ENCODE results near the gene ZDHHC4. TPM values are rescaled to one million over a fixed set of nuclear protein-coding genes. Genes with fewer than 3 reads are reported as not detected.

Gene ZDHHC4
- total and polyA plus RNA-seq, 9 of the 15 experiments (the other 6 are each of a cell fraction or from before 2014, with no cell fraction given): 33.4 to 106 (median 58.3) TPM

GRCh38 chr7:6563936-6564770 is 13.1 kb upstream of the ZDHHC4 start (continued):
- TF ChIP-seq, protein P1, sequence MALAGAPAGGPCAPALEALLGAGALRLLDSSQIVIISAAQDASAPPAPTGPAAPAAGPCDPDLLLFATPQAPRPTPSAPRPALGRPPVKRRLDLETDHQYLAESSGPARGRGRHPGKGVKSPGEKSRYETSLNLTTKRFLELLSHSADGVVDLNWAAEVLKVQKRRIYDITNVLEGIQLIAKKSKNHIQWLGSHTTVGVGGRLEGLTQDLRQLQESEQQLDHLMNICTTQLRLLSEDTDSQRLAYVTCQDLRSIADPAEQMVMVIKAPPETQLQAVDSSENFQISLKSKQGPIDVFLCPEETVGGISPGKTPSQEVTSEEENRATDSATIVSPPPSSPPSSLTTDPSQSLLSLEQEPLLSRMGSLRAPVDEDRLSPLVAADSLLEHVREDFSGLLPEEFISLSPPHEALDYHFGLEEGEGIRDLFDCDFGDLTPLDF (CRISPR knock-in tag; IDR thresholded peaks at IDR 0.05): no peak
- no peak for TF ChIP-seq ZNF707 (CRISPR knock-in tag; conservative IDR thresholded peaks at IDR 0.05)
- TF ChIP-seq, protein P2, sequence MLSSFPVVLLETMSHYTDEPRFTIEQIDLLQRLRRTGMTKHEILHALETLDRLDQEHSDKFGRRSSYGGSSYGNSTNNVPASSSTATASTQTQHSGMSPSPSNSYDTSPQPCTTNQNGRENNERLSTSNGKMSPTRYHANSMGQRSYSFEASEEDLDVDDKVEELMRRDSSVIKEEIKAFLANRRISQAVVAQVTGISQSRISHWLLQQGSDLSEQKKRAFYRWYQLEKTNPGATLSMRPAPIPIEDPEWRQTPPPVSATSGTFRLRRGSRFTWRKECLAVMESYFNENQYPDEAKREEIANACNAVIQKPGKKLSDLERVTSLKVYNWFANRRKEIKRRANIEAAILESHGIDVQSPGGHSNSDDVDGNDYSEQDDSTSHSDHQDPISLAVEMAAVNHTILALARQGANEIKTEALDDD (IDR thresholded peaks at IDR 0.05): no peak
- TF ChIP-seq KAT7 (CRISPR knock-in tag; IDR thresholded peaks at IDR 0.05; ENCODE audit: borderline replicate concordance): no peak
- TF ChIP-seq RBFOX2 (IDR thresholded peaks at IDR 0.05; ENCODE audit: low read depth, low read length): no peak
- no peak for TF ChIP-seq POU5F1 (IDR thresholded peaks at IDR 0.05; ENCODE audit: borderline replicate concordance, low read depth, low read length, partially characterized antibody)

- WGBS (ENCODE audit: insufficient coverage, low coverage, missing lambda C conversion rate): 15% methylated on average over 3 of the region's 4 CpGs
- FAIRE-seq (no peak), ATAC-seq (no peak), DNase-seq (ENCODE audit: extremely low read depth in 1 of 4, low spot score in 3 of 4) (no peak)
- H3K4me2 ChIP-seq (ENCODE audit: insufficient read depth, low read length): no peak overlapping the region
- H3K9ac ChIP-seq (ENCODE audit: insufficient read depth in 1 of 2, low read depth in 2 of 2, low read length in 2 of 2): no peak overlapping the region
- H3K36me3 ChIP-seq (ENCODE audit: control insufficient read depth, insufficient read depth, low read length): no peaks in the 10 kb centered on the region
- peaks cover 21 to 29% of the 10 kb centered on the region in 2 experiments; a peak in 4 of 5 replicates for H3K27me3 ChIP-seq (ENCODE audit: control insufficient read depth in 2 of 2, insufficient read depth in 2 of 2, low read length in 2 of 2)
- H3K4me3 ChIP-seq: no peak overlapping the region
- CTCF ChIA-PET (ENCODE audit: low intra/inter-chr PET ratio): no interaction called here
- H3K27ac ChIP-seq (ENCODE audit: extremely low read depth, low read depth, low read length): no peak overlapping the region
- H3K79me2 ChIP-seq (ENCODE audit: control insufficient read depth, insufficient read depth, low read length): no peaks in the 10 kb centered on the region
- no TSS peak for BruUV-seq (replicated peaks)
- POLR2A ChIA-PET: interaction anchor here (0.8 kb wide), 2 partner anchors 11 to 25 kb away, joined by 3 read pairs; no protein-coding TSS in a partner anchor
- in situ Hi-C loops (cut with MboI): no loop called here
- intact Hi-C loops (cut with micrococcal nuclease): no loop called here
- no peaks in the 10 kb centered on the region for H3K9me3 ChIP-seq (replicated peaks; ENCODE audit: control insufficient read depth, insufficient read depth, low read depth, low read length)
- H3K9me1 ChIP-seq (ENCODE audit: control insufficient read depth, insufficient read depth, low read length): no peaks in the 10 kb centered on the region
- no peak overlapping the region for H2AFZ ChIP-seq (ENCODE audit: low read depth, low read length)
- no peaks in the 10 kb centered on the region for H4K20me1 ChIP-seq (replicated peaks; ENCODE audit: control insufficient read depth, insufficient read depth, low read length)
- H3K4me1 ChIP-seq (replicated peaks in 1 of 2; ENCODE audit: control insufficient read depth in 2 of 2, insufficient read depth in 2 of 2, low read length in 2 of 2): no peaks in the 10 kb centered on the region; a peak in 1 of 5 replicates
- TF ChIP-seq, protein P3, sequence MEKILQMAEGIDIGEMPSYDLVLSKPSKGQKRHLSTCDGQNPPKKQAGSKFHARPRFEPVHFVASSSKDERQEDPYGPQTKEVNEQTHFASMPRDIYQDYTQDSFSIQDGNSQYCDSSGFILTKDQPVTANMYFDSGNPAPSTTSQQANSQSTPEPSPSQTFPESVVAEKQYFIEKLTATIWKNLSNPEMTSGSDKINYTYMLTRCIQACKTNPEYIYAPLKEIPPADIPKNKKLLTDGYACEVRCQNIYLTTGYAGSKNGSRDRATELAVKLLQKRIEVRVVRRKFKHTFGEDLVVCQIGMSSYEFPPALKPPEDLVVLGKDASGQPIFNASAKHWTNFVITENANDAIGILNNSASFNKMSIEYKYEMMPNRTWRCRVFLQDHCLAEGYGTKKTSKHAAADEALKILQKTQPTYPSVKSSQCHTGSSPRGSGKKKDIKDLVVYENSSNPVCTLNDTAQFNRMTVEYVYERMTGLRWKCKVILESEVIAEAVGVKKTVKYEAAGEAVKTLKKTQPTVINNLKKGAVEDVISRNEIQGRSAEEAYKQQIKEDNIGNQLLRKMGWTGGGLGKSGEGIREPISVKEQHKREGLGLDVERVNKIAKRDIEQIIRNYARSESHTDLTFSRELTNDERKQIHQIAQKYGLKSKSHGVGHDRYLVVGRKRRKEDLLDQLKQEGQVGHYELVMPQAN (IDR thresholded peaks at IDR 0.05; ENCODE audit: borderline replicate concordance): no peak
- TF ChIP-seq DNMT1 (IDR thresholded peaks at IDR 0.05) (no peak), HEY1 (CRISPR knock-in tag; IDR thresholded peaks at IDR 0.05; ENCODE audit: borderline replicate concordance) (no peak), TCF7 (IDR thresholded peaks at IDR 0.05; ENCODE audit: borderline replicate concordance) (no peak)
Observed at GRCh38 chr7:6565655-6566054, 11.6 kb upstream of the ZDHHC4 start.
